H9 (cell line): ENCODE measurements around the gene TP73. TPM values are rescaled to one million over a fixed set of nuclear protein-coding genes. Genes with fewer than 3 reads are reported as not detected.
"Not testable (repeated sequence)": the region's sequence is repeated elsewhere in the genome, so short reads cannot be mapped to it uniquely, and the experiment has no call there.

ENCODE experiments used
- DNase-seq: peaks from one replicate; pipeline ENCODE4 v3.0.0-alpha.2; 2017
- H2AFZ ChIP-seq: one replicate; pipeline ENCODE4 v1.6.1; 2013; ENCODE audit warnings: mild to moderate bottlenecking, low read length, control low read depth, moderate library complexity
- H2AK5ac ChIP-seq: 2 replicates; pipeline ENCODE4 v1.6.1; 2013; ENCODE audit warnings: low read length, control low read depth, mixed read lengths; ENCODE audit not compliant: insufficient read length
- H2BK120ac ChIP-seq: one replicate; pipeline ENCODE4 v1.6.1; 2013; ENCODE audit warnings: low read depth, mild to moderate bottlenecking, low read length, control low read depth, inconsistent platforms; ENCODE audit not compliant: poor library complexity, severe bottlenecking
- H2BK12ac ChIP-seq: 2 replicates; pipeline ENCODE4 v1.6.1; 2013; ENCODE audit warnings: low read length, control low read depth, mixed read lengths, low read depth; ENCODE audit not compliant: insufficient read length
- H2BK15ac ChIP-seq: 2 replicates; pipeline ENCODE4 v1.6.1; 2013; ENCODE audit warnings: low read depth, low read length, control low read depth
- H2BK20ac ChIP-seq: one replicate; pipeline ENCODE4 v1.6.1; 2013; ENCODE audit warnings: low read depth, mild to moderate bottlenecking, low read length, control low read depth, inconsistent platforms; ENCODE audit not compliant: poor library complexity, severe bottlenecking
- H2BK5ac ChIP-seq: 2 replicates; pipeline ENCODE4 v1.6.1; 2013; ENCODE audit warnings: low read length, control low read depth, mixed read lengths; ENCODE audit not compliant: insufficient read length
- H3K14ac ChIP-seq: 2 replicates; pipeline ENCODE4 v1.6.1; 2013; ENCODE audit warnings: low read length, control low read depth; ENCODE audit not compliant: insufficient read depth
- H3K18ac ChIP-seq: 2 replicates; pipeline ENCODE4 v1.6.1; 2013; ENCODE audit warnings: low read depth, mild to moderate bottlenecking, mixed read lengths, low read length, control low read depth; ENCODE audit not compliant: insufficient read length
- H3K23ac ChIP-seq: 2 replicates; pipeline ENCODE4 v1.6.1; 2013; ENCODE audit warnings: low read length, control low read depth, mixed read lengths, low read depth; ENCODE audit not compliant: insufficient read length
- H3K23me2 ChIP-seq: 2 replicates; pipeline ENCODE4 v1.6.1; 2013; ENCODE audit warnings: low read depth, mild to moderate bottlenecking, mixed read lengths, low read length, control low read depth; ENCODE audit not compliant: insufficient read length, poor library complexity, severe bottlenecking
- H3K27ac ChIP-seq: 2 replicates; pipeline ENCODE4 v1.5.1; 2013; ENCODE audit warnings: low read length, control low read depth, mixed read lengths, low read depth; ENCODE audit not compliant: insufficient read length
- H3K27me3 ChIP-seq: 2 replicates; pipeline ENCODE4 v1.6.1; 2013; ENCODE audit warnings: low read length, control low read depth, inconsistent platforms; ENCODE audit not compliant: insufficient read depth
- H3K4ac ChIP-seq: 2 replicates; pipeline ENCODE4 v1.6.1; 2013; ENCODE audit warnings: low read depth, mild to moderate bottlenecking, control low read depth, inconsistent platforms, low read length, moderate library complexity
- H3K4me1 ChIP-seq: 2 replicates; pipeline ENCODE4 v1.6.1; 2013; ENCODE audit warnings: low read length, control low read depth, inconsistent platforms; ENCODE audit not compliant: insufficient read depth
- H3K4me2 ChIP-seq: 2 replicates; pipeline ENCODE4 v1.6.1; 2013; ENCODE audit warnings: low read length, control low read depth, mixed read lengths; ENCODE audit not compliant: insufficient read length, insufficient read depth
- H3K56ac ChIP-seq: 2 replicates; pipeline ENCODE4 v1.6.1; 2013; ENCODE audit warnings: low read depth, mild to moderate bottlenecking, mixed read lengths, low read length, control low read depth; ENCODE audit not compliant: insufficient read length
- H3K79me1 ChIP-seq: 2 replicates; pipeline ENCODE4 v1.6.1; 2013; ENCODE audit warnings: low read depth, mild to moderate bottlenecking, moderate library complexity, low read length, control low read depth, inconsistent platforms; ENCODE audit not compliant: insufficient read depth, poor library complexity, severe bottlenecking
- H3K79me2 ChIP-seq: 2 replicates; pipeline ENCODE4 v1.6.1; 2013; ENCODE audit warnings: low read length, control low read depth, inconsistent platforms; ENCODE audit not compliant: insufficient read depth
- H3K9ac ChIP-seq: 2 replicates; pipeline ENCODE4 v1.6.1; 2013; ENCODE audit warnings: low read length, control low read depth, mixed read lengths; ENCODE audit not compliant: insufficient read length; ENCODE audit errors: extremely low read depth
- H3K9me3 ChIP-seq: one replicate; pipeline ENCODE4 v1.6.1; 2013; ENCODE audit warnings: low read depth, low read length, inconsistent platforms; ENCODE audit not compliant: control insufficient read depth
- H3T11ph ChIP-seq: one replicate; pipeline ENCODE4 v1.6.1; 2013; ENCODE audit warnings: mild to moderate bottlenecking, low read length, control low read depth, inconsistent platforms
- H4K20me1 ChIP-seq: one replicate; pipeline ENCODE4 v1.6.1; 2013; ENCODE audit not compliant: control insufficient read depth, insufficient read length, insufficient read depth
- H4K5ac ChIP-seq: 2 replicates; pipeline ENCODE4 v1.6.1; 2013; ENCODE audit warnings: low read depth, mild to moderate bottlenecking, mixed read lengths, low read length, control low read depth; ENCODE audit not compliant: insufficient read length
- H4K8ac ChIP-seq: replicated peaks from 2 replicates; pipeline ENCODE4 v1.6.1; 2013; ENCODE audit warnings: low read length, control low read depth, mixed read lengths, low read depth; ENCODE audit not compliant: insufficient read length
- H4K91ac ChIP-seq: 2 replicates; pipeline ENCODE4 v1.6.1; 2013; ENCODE audit warnings: low read depth, mild to moderate bottlenecking, moderate library complexity, mixed read lengths, low read length, control low read depth; ENCODE audit not compliant: insufficient read length
- H3K27ac Mint-ChIP-seq, 3 experiments: 2 replicates in 2 of 3; 3 replicates in 1 of 3; pipeline ENCODE4 v1.8.0; 2020 to 2021; ENCODE audit warnings: mixed read lengths in 3 of 3, mild to moderate bottlenecking in 1 of 3, moderate library complexity in 1 of 3
- H3K27me3 Mint-ChIP-seq: 2 replicates; pipeline ENCODE4 v1.8.0; 2021; ENCODE audit warnings: low read depth, mild to moderate bottlenecking, moderate library complexity, mixed read lengths
- H3K36me3 Mint-ChIP-seq, 3 experiments: 2 replicates in 2 of 3; 3 replicates in 1 of 3; pipeline ENCODE4 v1.8.0; 2020 to 2021; ENCODE audit warnings: low read depth in 3 of 3, mixed read lengths in 3 of 3; ENCODE audit not compliant: insufficient read depth in 1 of 3
- H3K4me1 Mint-ChIP-seq, 2 experiments: 2 replicates each; pipeline ENCODE4 v1.8.0; 2020; ENCODE audit warnings: mixed read lengths in 2 of 2
- H3K4me3 Mint-ChIP-seq, 2 experiments: 2 replicates in 1 of 2; 3 replicates in 1 of 2; pipeline ENCODE4 v1.8.0; 2020 to 2021; ENCODE audit warnings: mild to moderate bottlenecking in 2 of 2, mixed read lengths in 2 of 2, moderate library complexity in 1 of 2
- H3K9me3 Mint-ChIP-seq, 2 experiments: 2 replicates in 1 of 2; 3 replicates in 1 of 2; pipeline ENCODE4 v1.8.0; 2020; ENCODE audit warnings: mild to moderate bottlenecking in 2 of 2, mixed read lengths in 2 of 2, moderate library complexity in 1 of 2
- CTCF ChIP-seq: fragments of 200-600 bp; sonication (generic); conservative IDR thresholded peaks from 3 replicates; pipeline ENCODE4 v1.8.0; 2021; ENCODE audit warnings: antibody characterized with exemption, mild to moderate bottlenecking
- WGBS: extraction: QIAGEN DNeasy Blood & Tissue Kit; methylation state at CpG from one replicate; pipeline ENCODE4 v1.1.7; 2013; ENCODE audit warnings: missing lambda C conversion rate, low lambda C conversion rate, mixed read lengths; ENCODE audit not compliant: insufficient read length; ENCODE audit errors: extremely low coverage; 5-methylcytosine and 5-hydroxymethylcytosine counted together
- total RNA-seq: library from RNA; stranded (reverse); gene quantifications from 2 replicates; pipeline ENCODE4 v1.2.1, GENCODE V29; 2021

The TP73 gene
- total RNA-seq, 1 experiment from 2014 or later, result 4.7 TPM

GRCh38 chr1:3724416-3725030 lies 72.2 kb downstream of the TP73 start:
- H3K9me3 Mint-ChIP-seq, H2BK12ac ChIP-seq, H3K23me2 ChIP-seq, H3K27ac Mint-ChIP-seq, H3K4me2 ChIP-seq, H3K14ac ChIP-seq, H3K18ac ChIP-seq, H2BK120ac ChIP-seq, H4K20me1 ChIP-seq, H4K8ac ChIP-seq, H3K79me2 ChIP-seq, H2BK20ac ChIP-seq, H3K9ac ChIP-seq, H3K79me1 ChIP-seq, H3K4me1 ChIP-seq, H3K9me3 ChIP-seq, H4K5ac ChIP-seq, H2AFZ ChIP-seq, H3K36me3 Mint-ChIP-seq, H2AK5ac ChIP-seq, H2BK5ac ChIP-seq, H3K23ac ChIP-seq, H3T11ph ChIP-seq, H3K27ac ChIP-seq, H3K4me3 Mint-ChIP-seq, H2BK15ac ChIP-seq, H4K91ac ChIP-seq, H3K27me3 ChIP-seq, H3K56ac ChIP-seq, H3K4ac ChIP-seq, H3K4me1 Mint-ChIP-seq: not testable (repeated sequence)
- H3K27me3 Mint-ChIP-seq, result peaks cover 12% of the 10 kb centered on the region
- peak; percentile 96 for TF ChIP-seq CTCF
- WGBS, result no CpG with 5 or more reads among the region's 18 CpGs
- peak; percentile 84 for DNase-seq
